GM18502 (cell line): ENCODE results near the gene ALK.

Source experiments
- ATAC-seq: cut with Tn5 transposase; IDR thresholded peaks from one replicate; pipeline ENCODE4 v1.9.1; 2021; ENCODE audit warnings: mild to moderate bottlenecking; ENCODE audit not compliant: unreplicated experiment, poor library complexity

ALK gene

DNA sequence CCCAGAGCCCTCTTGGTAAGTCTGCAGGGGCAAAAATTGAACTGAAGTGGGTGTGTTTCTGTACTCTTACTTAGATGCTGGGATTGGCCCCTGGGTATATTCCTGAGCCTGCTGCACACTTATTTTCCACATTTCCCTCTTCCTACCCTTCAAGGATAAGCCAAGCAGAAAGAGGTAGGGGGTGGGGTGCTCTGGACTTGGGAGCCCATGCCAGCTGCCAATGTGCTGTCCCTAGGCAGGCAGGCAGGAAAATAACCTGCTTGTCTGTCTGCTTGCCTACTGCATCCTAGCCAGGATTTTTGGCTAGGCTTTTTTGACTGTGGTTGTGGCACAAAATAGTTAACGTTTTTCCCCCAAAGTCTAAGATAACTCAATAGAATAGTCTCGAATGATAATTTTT lies 234.3 kb downstream of the ALK start:
- ATAC-seq: no peak

DNA sequence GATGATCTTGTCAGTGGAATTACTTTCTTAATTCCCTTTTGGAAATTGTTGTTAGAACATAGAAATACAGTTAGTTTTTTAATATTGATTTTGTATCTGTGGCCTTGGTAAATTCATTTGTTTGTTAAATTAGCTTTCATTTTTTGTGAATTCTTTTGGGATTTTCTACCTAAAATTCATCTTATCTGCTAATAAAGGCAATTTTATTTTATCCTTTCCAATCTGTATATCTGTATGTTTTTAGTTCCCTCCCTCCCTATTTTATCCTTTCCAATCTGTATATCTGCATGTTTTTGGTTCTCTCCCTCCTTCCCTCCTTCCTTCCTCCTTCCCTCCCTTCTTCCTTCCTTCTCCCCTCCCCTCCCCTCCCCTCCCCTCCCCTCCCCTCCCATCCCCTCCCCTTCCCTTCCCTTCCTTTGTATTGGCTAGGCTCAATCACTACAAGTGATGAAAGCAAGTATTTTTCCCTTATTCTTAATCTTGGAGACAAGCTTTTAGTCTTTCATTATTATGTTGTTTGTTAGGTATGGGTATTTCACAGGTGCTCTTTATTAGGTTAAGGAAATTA lies 244.4 kb downstream of the ALK start:
- no peak for ATAC-seq

GRCh38 chr2:29664578-29664977 lies 256.8 kb downstream of the ALK start:
- ATAC-seq: no peak

DNA sequence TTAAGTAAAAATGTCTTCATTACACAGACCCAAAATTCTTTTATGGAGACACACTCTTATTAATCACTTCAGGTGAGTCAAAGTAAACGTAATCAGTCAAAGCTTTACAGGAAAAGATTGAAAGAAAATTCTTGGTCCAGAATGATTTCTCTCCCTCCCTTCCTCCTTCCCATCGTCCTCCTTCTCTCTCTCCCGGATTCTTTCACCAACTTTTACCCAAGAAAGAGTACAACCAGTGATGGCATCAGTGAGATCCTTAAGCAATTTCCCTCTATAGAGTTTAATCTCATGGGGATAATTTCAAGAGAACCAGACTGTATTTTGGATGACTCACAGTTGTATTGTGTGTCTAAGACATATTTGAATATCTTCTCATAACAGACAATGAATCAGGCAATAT lies 258.1 kb downstream of the ALK start:
- ATAC-seq: no peak

GRCh38 chr2:29662861-29663260 lies 258.5 kb downstream of the ALK start:
- ATAC-seq: no peak

GRCh38 chr2:29660201-29660600 lies 261.2 kb downstream of the ALK start:
- ATAC-seq: no peak

DNA sequence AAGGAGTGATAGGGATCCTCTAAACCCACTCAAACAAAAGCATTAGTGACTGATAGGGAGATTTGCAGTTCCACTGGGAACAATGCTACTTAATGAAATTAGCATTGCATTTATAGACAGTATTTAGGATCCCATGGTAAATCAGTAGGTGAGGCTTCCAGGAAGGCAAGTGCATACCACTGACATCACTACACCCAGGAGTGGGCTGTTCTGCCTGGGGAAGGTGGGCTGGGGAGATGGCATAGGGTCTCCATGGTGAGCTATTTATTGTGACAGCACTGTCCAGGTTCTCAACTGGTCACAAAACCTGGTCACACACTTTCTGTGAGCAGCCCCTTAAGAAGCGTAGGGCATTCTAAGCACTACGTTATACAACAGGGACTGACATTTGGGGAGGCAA lies 262.2 kb downstream of the ALK start:
- ATAC-seq: no peak

DNA sequence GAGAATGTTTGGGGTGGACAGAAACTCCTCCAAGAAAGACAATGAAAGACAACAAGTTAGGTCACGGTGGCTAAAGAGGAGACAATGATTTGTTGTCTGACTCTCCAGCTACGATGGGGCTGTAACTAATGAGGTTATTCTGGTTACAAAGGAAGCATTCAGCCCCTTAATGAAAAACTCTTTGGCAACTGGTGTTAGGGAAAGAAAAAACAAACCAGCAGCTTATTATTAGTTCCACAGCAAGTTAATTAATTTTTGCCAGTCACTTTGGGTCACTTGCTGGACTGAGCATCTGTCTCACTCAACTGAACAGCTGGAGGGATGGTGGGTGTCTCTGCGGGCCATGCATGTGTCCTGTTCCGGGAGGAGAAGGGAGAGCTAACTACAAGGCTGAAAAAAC lies 263.7 kb downstream of the ALK start:
- no peak for ATAC-seq

GRCh38 chr2:29655391-29656086 lies 265.8 kb downstream of the ALK start:
- ATAC-seq: no peak

DNA sequence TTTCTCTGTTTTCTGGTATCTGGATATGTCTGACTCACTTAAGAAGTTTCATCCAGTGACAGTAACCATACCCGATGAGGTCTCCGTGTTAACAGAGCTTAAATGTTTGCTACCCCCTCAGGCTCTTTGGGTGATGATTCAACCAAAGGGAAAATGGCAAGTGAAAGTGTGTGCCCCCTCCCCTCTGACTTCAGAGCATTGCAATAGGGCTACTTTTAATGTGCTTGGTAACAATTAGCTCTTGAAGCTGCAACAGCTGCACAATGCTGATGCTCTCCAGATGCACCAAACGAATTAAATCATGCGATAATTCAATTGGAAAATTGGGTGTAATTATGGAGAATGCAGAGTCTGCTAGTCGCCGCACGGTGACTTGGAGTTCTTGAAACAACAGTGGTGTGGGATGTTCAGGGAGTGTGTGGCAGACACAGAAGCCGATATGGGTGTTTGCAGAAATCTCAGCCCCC lies 270.7 kb downstream of the ALK start:
- ATAC-seq: no peak

GRCh38 chr2:29644949-29645348 lies 276.4 kb downstream of the ALK start:
- no peak for ATAC-seq

GRCh38 chr2:29643196-29643595 lies 278.2 kb downstream of the ALK start:
- no peak for ATAC-seq

GRCh38 chr2:29640360-29640759 lies 281.0 kb downstream of the ALK start:
- ATAC-seq: no peak

- no peak for ATAC-seq
Observed at GRCh38 chr2:29638641-29639040, 282.7 kb downstream of the ALK start.

- ATAC-seq: no peak
Observed at GRCh38 chr2:29634916-29635315, 286.5 kb downstream of the ALK start.

DNA sequence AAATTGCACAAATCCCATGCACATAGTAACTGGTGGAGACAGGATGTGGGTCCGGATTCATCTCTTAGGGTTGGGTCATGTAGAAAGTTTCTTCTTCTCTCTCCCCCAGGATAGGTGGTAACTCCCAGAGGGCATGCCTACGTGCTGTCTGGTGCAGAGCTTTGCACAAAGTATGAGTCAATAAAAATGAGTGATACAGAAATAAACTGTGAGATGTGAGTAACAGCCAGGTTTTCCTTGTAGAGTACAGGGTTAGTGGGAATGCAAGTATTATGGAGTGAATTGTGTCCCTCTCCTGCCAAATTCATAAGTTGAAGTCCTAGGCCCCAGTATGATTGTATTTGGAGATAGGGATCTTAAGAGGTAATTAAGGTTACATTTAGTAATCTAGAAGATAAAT lies 289.4 kb downstream of the ALK start:
- ATAC-seq: no peak

GRCh38 chr2:29629495-29629894 lies 291.9 kb downstream of the ALK start:
- no peak for ATAC-seq

DNA sequence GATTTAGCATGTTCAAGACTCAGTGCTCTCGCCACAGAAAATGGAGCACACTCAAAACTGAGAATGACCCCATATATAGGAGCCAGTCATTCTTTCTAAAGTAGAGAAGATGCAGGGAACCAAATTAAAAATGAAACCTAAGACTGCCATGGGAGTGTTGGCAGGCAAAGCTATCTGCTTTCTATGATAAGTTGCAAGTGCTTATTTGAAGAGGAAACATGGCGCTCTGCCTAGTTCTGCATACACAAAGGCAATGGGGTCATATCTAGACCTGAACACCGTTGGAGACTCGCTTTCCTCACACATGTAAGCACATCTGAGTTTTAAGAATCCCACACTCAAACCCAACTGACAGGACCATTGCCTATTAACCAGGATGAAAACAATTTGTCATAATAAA lies 292.5 kb downstream of the ALK start:
- no peak for ATAC-seq

- no peak for ATAC-seq
Observed at GRCh38 chr2:29628108-29628745, 293.2 kb downstream of the ALK start.

GRCh38 chr2:29627279-29627711 lies 294.1 kb downstream of the ALK start:
- ATAC-seq: no peak

DNA sequence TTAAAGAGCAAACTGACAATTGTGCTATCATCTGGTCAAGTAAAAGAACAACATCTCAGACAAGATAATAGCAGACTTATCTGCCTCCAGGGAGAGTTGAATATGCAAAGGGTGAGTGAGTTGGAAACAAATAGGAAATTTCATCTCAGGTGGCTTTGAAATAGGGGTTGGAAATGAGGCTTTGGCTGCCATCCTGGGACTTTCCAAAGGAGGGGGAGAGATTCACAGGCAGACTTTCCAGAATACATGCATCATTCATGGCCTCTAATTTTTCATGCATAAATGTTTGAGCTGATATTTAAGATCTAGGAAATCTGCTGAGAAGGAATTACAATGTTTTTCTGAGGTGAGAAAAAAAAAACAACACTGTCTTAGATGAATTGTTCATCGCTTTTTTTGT lies 300.5 kb downstream of the ALK start:
- ATAC-seq: no peak

- no peak for ATAC-seq
Observed at GRCh38 chr2:29619689-29620088, 301.7 kb downstream of the ALK start.
